IPS-18c (cell line): ENCODE results near the gene TAS2R60.
"Not testable (repeated sequence)": the region's sequence is repeated elsewhere in the genome, so short reads cannot be mapped to it uniquely, and the experiment has no call there.

Experiments used
- H3K4me3 ChIP-seq: 2 replicates; pipeline ENCODE4 v1.7.0; 2013; ENCODE audit warnings: low read depth, mild to moderate bottlenecking, low read length, moderate library complexity; ENCODE audit not compliant: insufficient read depth
- H3K9me3 ChIP-seq: one replicate; pipeline ENCODE4 v1.6.1; 2013; ENCODE audit warnings: mild to moderate bottlenecking, low read length, moderate library complexity; ENCODE audit not compliant: control insufficient read depth, insufficient read depth

TAS2R60 gene

DNA sequence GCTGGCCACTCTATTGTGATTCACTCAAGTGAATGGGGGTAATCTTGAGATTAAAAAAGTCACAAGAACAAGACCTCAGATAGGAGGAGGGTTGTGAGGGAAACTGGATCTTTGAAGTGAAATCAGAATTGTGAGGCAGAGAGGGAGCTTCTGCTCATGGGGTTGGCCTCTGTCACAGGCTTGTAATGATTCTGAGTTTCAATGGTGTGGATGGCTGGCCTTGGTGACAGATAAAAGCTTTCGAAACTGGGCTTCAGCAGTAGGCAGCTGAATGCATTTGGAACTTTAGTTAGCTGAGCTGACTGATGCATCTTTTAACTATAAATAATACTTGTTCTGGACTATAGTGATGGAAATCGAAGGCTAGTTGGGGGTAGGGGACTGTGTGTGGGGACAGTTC, 12.2 kb downstream of the TAS2R60 start:
- Histone ChIP-seq H3K9me3 (no peaks in the 10 kb centered on the region), H3K4me3 (no peak overlapping the region)

GRCh38 chr7:143455942-143456341, 12.7 kb downstream of the TAS2R60 start:
- no peaks in the 10 kb centered on the region for H3K9me3 ChIP-seq
- H3K4me3 ChIP-seq, result no peak overlapping the region

DNA sequence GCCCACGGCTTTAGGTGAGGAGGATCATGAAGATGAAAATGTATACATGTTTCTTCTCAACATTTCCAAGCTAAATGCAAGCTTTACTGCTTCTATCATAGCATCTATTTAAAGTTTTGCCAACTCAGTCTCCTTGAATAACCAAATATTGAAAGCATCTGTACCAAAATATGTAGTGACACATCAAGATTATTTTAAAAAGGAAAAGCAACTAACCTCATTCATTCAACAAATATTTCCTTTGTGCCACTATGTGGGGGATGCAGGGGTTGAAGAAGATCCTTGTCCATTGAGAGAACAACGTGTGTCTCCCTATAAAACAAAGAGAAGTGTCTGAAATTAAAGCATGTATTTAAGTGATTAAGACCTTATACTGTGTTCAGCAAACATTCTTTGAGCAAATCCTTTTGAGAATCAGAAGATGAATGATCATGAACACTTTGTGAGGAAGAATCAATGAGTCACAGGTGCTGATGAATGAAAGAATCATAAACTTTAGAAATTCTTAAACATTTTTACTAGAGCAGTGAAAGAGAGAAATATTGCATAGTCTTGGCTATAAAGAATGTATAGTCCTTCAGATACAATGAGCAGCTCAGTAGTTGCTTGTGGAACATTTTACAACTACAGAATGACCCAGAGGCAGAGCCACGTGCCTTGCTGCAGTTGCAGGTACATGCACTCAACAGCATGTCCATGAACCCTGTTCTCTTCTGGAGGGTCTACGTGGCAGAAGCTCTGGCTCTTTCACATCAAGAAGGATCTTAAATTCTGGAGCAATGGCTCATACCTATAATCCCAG, 13.9 kb downstream of the TAS2R60 start:
- Histone ChIP-seq H3K9me3 (no peaks in the 10 kb centered on the region), H3K4me3 (no peak overlapping the region)

DNA sequence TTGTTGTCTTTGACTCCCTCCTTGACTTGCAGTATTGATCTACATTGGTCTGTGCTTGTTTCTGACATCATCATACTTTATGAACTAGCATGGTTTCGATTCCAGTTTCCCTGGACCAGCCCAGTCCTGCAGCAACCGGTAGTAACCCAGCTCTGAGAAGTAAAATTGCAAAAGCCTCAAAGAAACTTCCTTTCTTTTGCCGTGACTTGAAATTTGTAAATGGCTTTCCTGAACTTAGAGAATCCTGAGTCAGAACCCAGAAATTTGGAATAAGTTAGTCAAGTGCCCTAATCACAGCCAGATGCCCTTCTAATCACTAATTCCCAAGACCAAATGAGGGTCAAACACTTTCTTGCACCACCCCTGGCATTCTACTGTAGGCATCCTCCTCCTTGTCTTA, 15.0 kb downstream of the TAS2R60 start:
- Histone ChIP-seq H3K9me3 (peaks cover 2% of the 10 kb centered on the region), H3K4me3 (no peak overlapping the region)

- Histone ChIP-seq H3K9me3 (peaks cover 2% of the 10 kb centered on the region), H3K4me3 (no peak overlapping the region)
Observed at GRCh38 chr7:143458681-143459080, 15.4 kb downstream of the TAS2R60 start.

GRCh38 chr7:143459359-143459758, 16.1 kb downstream of the TAS2R60 start:
- no peak overlapping the region for H3K4me3 ChIP-seq
- H3K9me3 ChIP-seq, result peaks cover 2% of the 10 kb centered on the region

- Histone ChIP-seq H3K4me3 (no peak overlapping the region), H3K9me3 (peaks cover 2% of the 10 kb centered on the region)
Observed at GRCh38 chr7:143460271-143460979, 17.2 kb downstream of the TAS2R60 start.

- Histone ChIP-seq H3K4me3 (no peak overlapping the region), H3K9me3 (peaks cover 2% of the 10 kb centered on the region)
Observed at GRCh38 chr7:143462045-143462444, 18.8 kb downstream of the TAS2R60 start.

- Histone ChIP-seq H3K9me3 (peaks cover 2% of the 10 kb centered on the region), H3K4me3 (no peak overlapping the region)
Observed at GRCh38 chr7:143463556-143463955, 20.3 kb downstream of the TAS2R60 start.

DNA sequence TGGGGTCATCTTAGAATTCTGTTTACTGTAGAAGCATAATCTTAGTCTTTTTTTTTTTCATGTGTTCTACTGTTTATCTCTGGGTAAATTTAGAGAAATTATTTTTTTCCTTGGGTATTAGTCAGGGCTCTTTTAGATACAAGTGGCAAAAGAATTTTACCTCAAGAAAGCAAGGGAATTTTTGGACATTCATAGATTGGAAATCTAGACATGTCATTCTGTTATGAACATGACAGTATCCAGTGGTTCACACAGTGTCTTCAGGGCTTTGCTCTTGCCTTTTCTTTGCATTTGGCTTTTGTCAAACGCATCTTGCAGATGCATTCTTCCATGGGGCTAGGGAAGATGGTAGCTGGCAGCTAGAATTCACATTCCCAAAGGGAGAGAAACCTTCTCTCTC, 20.7 kb downstream of the TAS2R60 start:
- H3K4me3 ChIP-seq, result no peak overlapping the region
- H3K9me3 ChIP-seq, result peaks cover 2% of the 10 kb centered on the region

DNA sequence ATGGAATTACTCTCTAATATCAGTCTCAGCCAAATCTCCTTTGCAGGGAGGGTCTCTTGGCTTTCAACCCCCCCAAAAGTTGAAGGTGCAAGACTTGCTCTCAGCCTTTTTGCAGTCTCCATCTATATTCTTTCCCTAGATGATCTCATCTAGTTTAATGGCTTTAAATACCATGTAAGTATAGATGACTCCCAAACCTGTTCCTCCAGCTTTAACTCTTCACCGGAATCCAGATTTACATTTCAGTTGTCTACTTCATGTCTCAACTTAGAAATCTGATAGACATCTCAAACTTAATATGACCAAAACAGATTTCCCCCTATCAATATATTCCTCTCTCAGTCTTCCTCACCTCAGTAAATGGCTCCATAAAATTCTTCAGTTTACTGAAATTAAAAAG, 24.5 kb downstream of the TAS2R60 start:
- Histone ChIP-seq H3K4me3 (no peak overlapping the region), H3K9me3 (peaks cover 2% of the 10 kb centered on the region)

DNA sequence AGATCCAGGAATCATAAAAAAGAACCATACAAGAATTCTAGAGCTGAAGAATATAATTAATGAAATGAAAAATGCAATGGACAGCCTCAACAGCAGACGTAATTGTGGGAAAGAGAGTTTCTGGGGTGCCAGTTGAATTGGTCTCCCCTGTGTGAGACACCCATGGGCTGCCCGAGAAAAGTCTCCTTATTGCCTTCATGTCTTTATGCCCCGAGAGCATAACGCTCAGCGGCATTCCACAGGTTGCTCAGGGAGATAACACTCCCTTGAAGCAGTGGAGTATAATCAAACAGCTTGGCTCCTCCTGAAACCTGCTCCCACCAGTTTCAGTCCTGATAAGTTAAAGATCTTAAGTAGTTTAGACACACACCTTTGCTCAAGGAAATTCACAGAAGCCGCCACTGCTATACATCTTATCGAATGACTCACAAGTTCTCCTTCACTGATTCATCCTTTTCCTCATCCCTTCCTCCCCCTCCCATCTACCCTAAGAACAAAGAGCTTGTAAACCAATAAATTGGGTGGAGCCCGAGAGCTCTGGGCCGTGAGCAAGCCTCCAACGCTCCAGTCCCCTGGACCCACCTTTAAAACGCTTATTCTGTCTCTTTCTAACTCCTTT, 28.9 kb downstream of the TAS2R60 start:
- not testable (repeated sequence) for H3K4me3 ChIP-seq, H3K9me3 ChIP-seq

DNA sequence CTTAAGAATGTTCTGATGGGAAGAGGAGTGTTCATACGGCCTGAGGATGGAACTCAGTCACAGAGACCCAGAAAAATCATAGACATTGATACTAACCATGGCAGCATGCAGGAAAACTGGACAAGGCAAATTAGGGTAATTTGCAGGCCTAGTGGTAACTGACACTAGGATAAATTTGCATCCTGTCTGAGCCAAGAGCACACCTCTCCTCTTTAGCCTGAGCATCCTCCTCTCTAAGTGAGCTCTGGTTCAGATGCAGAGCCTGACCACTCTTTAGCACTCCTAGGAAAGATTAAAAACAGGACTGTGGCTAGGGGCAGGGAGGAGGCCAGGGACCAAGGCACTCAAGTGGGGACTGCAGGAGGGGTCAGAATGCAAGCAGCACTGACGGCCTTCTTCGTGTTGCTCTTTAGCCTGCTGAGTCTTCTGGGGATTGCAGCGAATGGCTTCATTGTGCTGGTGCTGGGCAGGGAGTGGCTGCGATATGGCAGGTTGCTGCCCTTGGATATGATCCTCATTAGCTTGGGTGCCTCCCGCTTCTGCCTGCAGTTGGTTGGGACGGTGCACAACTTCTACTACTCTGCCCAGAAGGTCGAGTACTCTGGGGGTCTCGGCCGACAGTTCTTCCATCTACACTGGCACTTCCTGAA, 34.4 kb downstream of the TAS2R60 start, which contains the start of gene TAS2R41:
Gene TAS2R41, plus strand, starts transcription at position 373 of the 650 bp plus-strand sequence. Its CDS starts 0 bp downstream, at position 373.
- no peaks in the 10 kb centered on the region for H3K9me3 ChIP-seq
- H3K4me3 ChIP-seq, result no peak within 1 kb of the TSS

DNA sequence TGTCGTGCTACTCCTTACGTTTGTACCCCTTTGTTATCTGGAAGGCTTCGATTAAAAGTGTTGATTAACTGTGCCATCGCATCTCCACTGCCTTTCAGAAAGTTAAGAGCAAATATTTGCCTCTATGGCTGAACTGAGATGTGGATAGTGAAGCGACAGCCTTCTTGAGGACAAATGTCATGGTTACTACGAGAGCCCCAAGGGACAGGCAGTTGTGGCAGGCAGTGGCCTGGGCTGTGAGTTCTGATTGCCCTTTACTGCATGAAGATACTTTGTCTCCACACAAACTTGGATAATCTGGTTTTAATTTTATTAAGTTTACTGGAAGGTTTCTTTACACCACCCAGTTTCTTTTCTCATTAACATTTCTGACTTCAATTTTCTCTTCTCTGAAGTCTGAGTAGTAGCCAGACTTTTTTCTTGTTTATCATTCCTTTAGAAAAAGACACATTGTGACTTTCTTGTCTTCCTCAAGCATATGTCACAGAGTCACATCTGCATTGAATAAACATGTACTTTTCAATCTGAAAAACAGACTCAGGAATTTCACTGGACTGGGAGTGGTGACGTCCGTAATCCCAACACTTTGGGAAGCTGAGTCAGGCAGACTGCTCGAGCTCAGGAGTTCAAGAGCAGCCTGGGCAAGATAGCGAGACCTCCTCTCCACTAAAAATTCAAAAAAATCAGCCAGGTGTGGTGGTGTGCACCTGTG, 36.0 kb downstream of the TAS2R60 start:
- Histone ChIP-seq H3K4me3 (no peak overlapping the region), H3K9me3 (no peaks in the 10 kb centered on the region)

- Histone ChIP-seq H3K9me3 (no peaks in the 10 kb centered on the region), H3K4me3 (no peak overlapping the region)
Observed at GRCh38 chr7:143480501-143480900, 37.2 kb downstream of the TAS2R60 start.

GRCh38 chr7:143484119-143484518, 40.9 kb downstream of the TAS2R60 start:
- H3K9me3 ChIP-seq, result no peaks in the 10 kb centered on the region
- no peak overlapping the region for H3K4me3 ChIP-seq

- H3K9me3 ChIP-seq, result no peaks in the 10 kb centered on the region
- no peak overlapping the region for H3K4me3 ChIP-seq
Observed at GRCh38 chr7:143485094-143485493, 41.8 kb downstream of the TAS2R60 start.
